ENCODE measurements around the gene SHISAL1. TPM values are rescaled to one million over a fixed set of nuclear protein-coding genes. Genes with fewer than 3 reads are reported as not detected.

SHISAL1 gene
- total and polyA plus RNA-seq, 2 donors (not counting 3 experiments of a cell fraction or from before 2014, with no cell fraction given) = 0.01 to 0.07 TPM

DNA sequence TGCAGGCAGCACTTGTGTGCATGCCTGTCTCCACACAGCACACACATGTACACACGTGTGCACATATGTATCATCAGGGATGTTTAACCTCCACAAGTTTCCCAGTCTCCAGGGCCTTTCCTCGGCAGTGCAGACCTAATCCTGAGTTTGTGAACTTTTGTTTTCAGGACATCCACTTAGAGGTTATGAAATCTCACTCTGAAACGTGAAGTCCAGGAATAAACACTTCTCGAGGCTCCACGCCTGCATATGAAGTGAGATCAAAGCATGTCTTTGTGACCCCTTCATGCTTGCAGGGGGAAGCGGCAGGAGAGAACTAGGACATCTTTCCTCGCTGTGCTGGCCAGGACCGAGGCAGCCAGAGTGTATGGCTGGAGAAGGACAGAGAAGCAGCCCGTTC, 3.1 kb downstream of the SHISAL1 start:
- H3K79me2 ChIP-seq (ENCODE audit: control insufficient read depth, insufficient read depth, low read length) = no peaks in the 10 kb centered on the region
- no peak overlapping the region for H3K4me3 ChIP-seq (replicated peaks in 1 of 3; ENCODE audit: insufficient read depth in 1 of 3, low read depth in 1 of 3, low read length in 3 of 3)
- DNase-seq (ENCODE audit: low read depth, low spot score) = no peak
- no peaks in the 10 kb centered on the region for H4K20me1 ChIP-seq (replicated peaks; ENCODE audit: control insufficient read depth, extremely low read depth, insufficient read depth, low read length)
- no peaks in the 10 kb centered on the region for H3K36me3 ChIP-seq (ENCODE audit: control insufficient read depth in 2 of 2, extremely low read depth in 1 of 2, insufficient read depth in 2 of 2, low read length in 2 of 2)
- H3K9me1 ChIP-seq (replicated peaks; ENCODE audit: control insufficient read depth, extremely low read depth, insufficient read depth, low read length) = no peaks in the 10 kb centered on the region
- BruUV-seq (replicated peaks) = no TSS peak
- dilution Hi-C loops (cut with MboI; ENCODE audit: extremely low pct_ligation_motif_present, low sequenced_read_pairs) (no loop called here), intact Hi-C loops (cut with micrococcal nuclease) (no loop called here)
- H3K9me3 ChIP-seq (replicated peaks; ENCODE audit: control insufficient read depth, insufficient read depth, low read length) = no peaks in the 10 kb centered on the region
- H3K27ac ChIP-seq (ENCODE audit: insufficient read depth, low read depth, low read length) = no peak overlapping the region
- ChIA-PET POLR2A (no interaction called here), CTCF (no interaction called here)
- TF ChIP-seq POLR2A (IDR thresholded peaks at IDR 0.05; ENCODE audit: low read depth, low read length) (no peak), EZH2 (IDR thresholded peaks at IDR 0.05; ENCODE audit: borderline replicate concordance, low read depth, low read length, severe bottlenecking) (no peak), MYC (IDR thresholded peaks at IDR 0.05; ENCODE audit: low read depth, low read length) (no peak), POLR2AphosphoS5 (IDR thresholded peaks at IDR 0.05; ENCODE audit: insufficient read depth, low read depth, low read length) (no peak), FOS (IDR thresholded peaks at IDR 0.05; ENCODE audit: borderline replicate concordance, insufficient read depth, low read length) (no peak), JUN (IDR thresholded peaks at IDR 0.05; ENCODE audit: borderline replicate concordance, insufficient read depth, insufficient read length, low read depth) (no peak), GATA2 (IDR thresholded peaks at IDR 0.05; ENCODE audit: insufficient read depth, insufficient read length, low read depth, low read length) (no peak)
- TF ChIP-seq, protein P1, sequence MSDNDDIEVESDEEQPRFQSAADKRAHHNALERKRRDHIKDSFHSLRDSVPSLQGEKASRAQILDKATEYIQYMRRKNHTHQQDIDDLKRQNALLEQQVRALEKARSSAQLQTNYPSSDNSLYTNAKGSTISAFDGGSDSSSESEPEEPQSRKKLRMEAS (IDR thresholded peaks at IDR 0.05; ENCODE audit: insufficient read depth, insufficient read length) = no peak
- TF ChIP-seq, protein P2, sequence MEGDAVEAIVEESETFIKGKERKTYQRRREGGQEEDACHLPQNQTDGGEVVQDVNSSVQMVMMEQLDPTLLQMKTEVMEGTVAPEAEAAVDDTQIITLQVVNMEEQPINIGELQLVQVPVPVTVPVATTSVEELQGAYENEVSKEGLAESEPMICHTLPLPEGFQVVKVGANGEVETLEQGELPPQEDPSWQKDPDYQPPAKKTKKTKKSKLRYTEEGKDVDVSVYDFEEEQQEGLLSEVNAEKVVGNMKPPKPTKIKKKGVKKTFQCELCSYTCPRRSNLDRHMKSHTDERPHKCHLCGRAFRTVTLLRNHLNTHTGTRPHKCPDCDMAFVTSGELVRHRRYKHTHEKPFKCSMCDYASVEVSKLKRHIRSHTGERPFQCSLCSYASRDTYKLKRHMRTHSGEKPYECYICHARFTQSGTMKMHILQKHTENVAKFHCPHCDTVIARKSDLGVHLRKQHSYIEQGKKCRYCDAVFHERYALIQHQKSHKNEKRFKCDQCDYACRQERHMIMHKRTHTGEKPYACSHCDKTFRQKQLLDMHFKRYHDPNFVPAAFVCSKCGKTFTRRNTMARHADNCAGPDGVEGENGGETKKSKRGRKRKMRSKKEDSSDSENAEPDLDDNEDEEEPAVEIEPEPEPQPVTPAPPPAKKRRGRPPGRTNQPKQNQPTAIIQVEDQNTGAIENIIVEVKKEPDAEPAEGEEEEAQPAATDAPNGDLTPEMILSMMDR (IDR thresholded peaks at IDR 0.05; ENCODE audit: extremely low read depth in 1 of 2, insufficient read depth in 1 of 2, low read depth in 1 of 2, low read length in 2 of 2) = no peak
- H3K9ac ChIP-seq (replicated peaks; ENCODE audit: extremely low read depth, insufficient read depth, low read length) = no peak overlapping the region
- H3K27me3 ChIP-seq (ENCODE audit: control insufficient read depth in 2 of 2, insufficient read depth in 2 of 2, low read length in 2 of 2) = no peaks in the 10 kb centered on the region
- H3K4me1 ChIP-seq (ENCODE audit: control insufficient read depth, extremely low read depth, insufficient read depth, low read length) = no peaks in the 10 kb centered on the region
- no peak overlapping the region for H3K4me2 ChIP-seq (ENCODE audit: insufficient read depth, low read length)
- no peak overlapping the region for H2AFZ ChIP-seq (ENCODE audit: low read depth, low read length)
- FAIRE-seq = no peak
